Measurements from ENCODE around the gene CS.

GRCh38 chr12:56315249-56315621, 15.1 kb upstream of the CS start:
- TF ChIP-seq EZH2 (IDR thresholded peaks at IDR 0.05; ENCODE audit: insufficient read depth, low read length), result no peak
- no peak for TF ChIP-seq CTCF (IDR thresholded peaks at IDR 0.05; ENCODE audit: insufficient read depth, low read depth, low read length)

Data from astrocyte (in vitro differentiated cells and primary cell).